RWPE1 (cell line): ENCODE data around the gene TSEN15.
A peak's percentile ranks its signal among the peaks of the same experiment; 100 is the strongest.

ENCODE experiments used
- CTCF ChIA-PET: fragments of 350-600 bp; sonication (Branson Sonifier 250); formaldehyde crosslinking; extraction: SDS; loops from one replicate; lab custom pipeline; 2021; lab: Yijun Ruan, JAX
- POLR2A ChIA-PET: fragments of 400-600 bp; formaldehyde crosslinking; extraction: SDS; loops from one replicate; lab custom pipeline; 2020; ENCODE audit warnings: antibody characterized with exemption; ENCODE audit not compliant: low non-redundant PET; lab: Yijun Ruan, JAX
- DNase-seq: peaks from one replicate; pipeline ENCODE4 v3.0.0; 2012; ENCODE audit warnings: low spot score
- H3K27ac ChIP-seq: fragments of 450-650 bp; 2 replicates; pipeline ENCODE4 v1.5.1; 2017
- CTCF ChIP-seq: fragments of 450-650 bp; conservative IDR thresholded peaks from 2 replicates; pipeline ENCODE4 v1.5.1; 2017; ENCODE audit warnings: low read depth, mild to moderate bottlenecking

The TSEN15 gene

GRCh38 chr1:184056921-184057555 lies 5.5 kb downstream of the TSEN15 start:
- TF ChIP-seq CTCF: no peak
- peak; percentile 4 for DNase-seq
- ChIA-PET POLR2A (no interaction called here), CTCF (interaction anchor here (0.6 to 1.0 kb wide), 2 partner anchors 19 to 1901 kb away, joined by 3 read pairs; no protein-coding TSS in a partner anchor)
- no peak overlapping the region for H3K27ac ChIP-seq

DNA sequence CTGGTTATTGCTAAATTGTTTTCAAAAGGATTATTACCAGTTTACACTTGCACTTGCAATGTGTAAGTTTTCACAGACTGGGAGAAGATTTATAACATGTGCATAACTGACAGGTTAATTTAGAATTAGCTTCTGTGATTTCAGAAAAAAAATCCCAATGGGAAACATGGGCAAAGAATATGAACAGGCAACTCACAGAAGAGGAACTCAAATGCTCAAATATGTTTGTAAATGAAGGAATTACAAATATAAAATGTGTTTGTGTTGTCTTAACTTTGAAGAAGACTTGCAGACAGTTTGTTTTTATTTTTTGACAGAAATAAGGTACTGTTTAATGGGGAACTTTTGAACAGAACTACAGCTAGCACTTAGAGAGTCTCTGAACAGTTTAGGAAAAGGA lies 8.4 kb downstream of the TSEN15 start:
- ChIA-PET CTCF (no interaction called here), POLR2A (no interaction called here)
- no peak for TF ChIP-seq CTCF
- no peak for DNase-seq
- H3K27ac ChIP-seq: no peak overlapping the region

- TF ChIP-seq CTCF: no peak
- POLR2A ChIA-PET: no interaction called here
- no peak for DNase-seq
- CTCF ChIA-PET: no interaction called here
- no peak overlapping the region for H3K27ac ChIP-seq
Observed at GRCh38 chr1:184060316-184060715, 8.8 kb downstream of the TSEN15 start.

DNA sequence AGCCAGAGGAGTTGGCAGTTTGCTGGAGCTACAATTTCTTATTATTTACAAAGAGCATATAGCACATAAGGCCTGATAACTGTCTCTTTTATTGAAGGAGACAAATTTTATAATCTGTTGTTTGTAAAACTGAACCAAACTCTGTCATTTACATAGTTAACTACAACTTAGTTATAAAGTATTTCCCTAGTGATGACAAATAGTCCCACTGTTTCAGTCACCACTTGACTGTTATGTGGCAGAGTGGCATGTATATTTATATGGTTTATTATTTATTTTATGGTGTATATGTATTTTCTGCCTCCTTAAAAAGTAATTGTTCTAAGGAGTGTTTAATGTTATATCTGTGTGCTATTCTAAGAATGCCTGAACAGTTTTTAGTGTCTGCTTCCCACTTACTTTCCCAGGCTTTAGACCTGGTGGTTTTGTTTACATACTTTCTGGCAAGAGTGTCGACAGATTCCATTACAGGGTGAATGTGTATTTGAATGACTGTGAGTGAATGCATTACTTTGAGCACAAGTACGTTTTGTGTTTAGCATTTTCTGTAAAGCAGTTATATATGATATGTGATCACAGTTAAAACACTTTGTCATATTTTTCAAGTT lies 10.0 kb downstream of the TSEN15 start:
- no peak for TF ChIP-seq CTCF
- no peak for DNase-seq
- POLR2A ChIA-PET: no interaction called here
- H3K27ac ChIP-seq: no peak overlapping the region
- CTCF ChIA-PET: no interaction called here

- ChIA-PET CTCF (no interaction called here), POLR2A (no interaction called here)
- DNase-seq: no peak
- TF ChIP-seq CTCF: no peak
- no peak overlapping the region for H3K27ac ChIP-seq
Observed at GRCh38 chr1:184062640-184063286, 11.2 kb downstream of the TSEN15 start.

DNA sequence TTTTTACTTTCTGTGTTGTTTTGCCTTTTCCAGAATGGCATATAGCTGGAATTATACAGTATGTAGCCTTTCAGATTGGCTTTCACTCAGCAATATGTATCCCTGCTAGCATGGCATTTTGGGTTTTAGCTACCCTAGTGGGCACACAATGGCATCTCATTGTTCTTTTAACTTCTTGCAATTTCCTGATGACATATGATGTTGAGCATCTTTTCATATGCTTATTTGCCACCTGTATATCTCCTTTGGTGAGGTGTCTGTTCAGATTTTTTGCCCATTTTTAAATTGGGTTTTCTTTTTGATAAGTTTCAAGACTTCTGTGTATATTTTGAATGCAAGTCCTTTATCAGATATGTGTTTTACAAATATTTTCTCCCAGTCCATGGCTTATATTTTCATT lies 14.0 kb downstream of the TSEN15 start:
- TF ChIP-seq CTCF: no peak
- ChIA-PET CTCF (no interaction called here), POLR2A (no interaction called here)
- no peak overlapping the region for H3K27ac ChIP-seq
- DNase-seq: no peak
